Measurements from ENCODE around the gene RGS17.

- TF ChIP-seq NFRKB (IDR thresholded peaks at IDR 0.05), result no peak
- no peak for TF ChIP-seq SP1 (IDR thresholded peaks at IDR 0.05)
- TF ChIP-seq FOXM1 (IDR thresholded peaks at IDR 0.05; ENCODE audit: borderline replicate concordance), result no peak
- TF ChIP-seq ZNF384 (IDR thresholded peaks at IDR 0.05), result no peak
- TF ChIP-seq ELF4 (IDR thresholded peaks at IDR 0.05), result no peak
Observed at GRCh38 chr6:152973916-152974315, 157.2 kb downstream of the RGS17 start.

Data from HEK293T (cell line).